ENCODE data around the gene KCNK5.
A peak's percentile ranks its signal among the peaks of the same experiment; 100 is the strongest.

KCNK5 gene

GRCh38 chr6:39263303-39264037, 34.2 kb upstream of the KCNK5 start:
- peak overlapping the region; percentile 30 for H3K9ac ChIP-seq (ENCODE audit: low read depth, low read length)
- 75% methylated on average over 2 of the region's 5 CpGs for WGBS
- peak overlapping the region; percentile 24 for H3K4me3 ChIP-seq (ENCODE audit: low read length)

DNA sequence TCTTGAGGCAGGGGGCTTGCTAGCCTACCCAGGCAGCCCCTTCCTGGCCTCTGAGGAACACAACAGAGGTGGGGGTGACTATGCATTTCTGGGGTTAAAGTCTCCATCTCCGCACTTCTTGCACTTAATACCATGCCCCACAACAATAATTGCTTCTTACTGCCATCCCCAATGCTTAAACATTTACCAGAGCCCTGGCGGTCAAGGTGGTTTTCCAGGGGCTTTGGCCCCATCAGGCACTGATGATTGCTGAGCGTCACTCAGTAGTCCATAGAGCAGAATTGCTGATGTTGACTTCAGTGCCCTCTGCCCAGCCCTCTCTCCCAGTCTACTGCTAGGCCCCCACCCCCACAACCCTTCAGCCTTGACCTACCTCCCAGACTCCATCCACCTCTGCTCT, 32.5 kb upstream of the KCNK5 start:
- no peaks in the 10 kb centered on the region for H3K27me3 ChIP-seq (ENCODE audit: insufficient read depth, low read length)
- H3K4me3 ChIP-seq (ENCODE audit: low read length): no peak overlapping the region
- 96% methylated on average over 3 of the region's 3 CpGs for WGBS
- peaks cover 15% of the 10 kb centered on the region for H3K4me1 ChIP-seq (ENCODE audit: insufficient read depth, low read length)
- H3K36me3 ChIP-seq (ENCODE audit: insufficient read depth, low read length): no peaks in the 10 kb centered on the region
- no peak overlapping the region for H3K9ac ChIP-seq (ENCODE audit: low read depth, low read length)
- 0 out of 2 replicates have a peak, but pooled peaks cover 2% of the 10 kb centered on the region for H3K9me3 ChIP-seq (ENCODE audit: insufficient read depth, low read depth, low read length)
- H3K27ac ChIP-seq (ENCODE audit: low read depth, low read length): no peak overlapping the region

More at GRCh38 chr6:39263303-39264037, 34.2 kb upstream of the KCNK5 start:
- Histone ChIP-seq H3K36me3 (ENCODE audit: insufficient read depth, low read length) (no peaks in the 10 kb centered on the region), H3K4me1 (ENCODE audit: insufficient read depth, low read length) (peaks cover 15% of the 10 kb centered on the region), H3K27ac (ENCODE audit: low read depth, low read length) (peak overlapping the region; percentile 85), H3K27me3 (ENCODE audit: insufficient read depth, low read length) (no peaks in the 10 kb centered on the region), H3K9me3 (ENCODE audit: insufficient read depth, low read depth, low read length) (0 out of 2 replicates have a peak, but pooled peaks cover 2% of the 10 kb centered on the region)

DNA sequence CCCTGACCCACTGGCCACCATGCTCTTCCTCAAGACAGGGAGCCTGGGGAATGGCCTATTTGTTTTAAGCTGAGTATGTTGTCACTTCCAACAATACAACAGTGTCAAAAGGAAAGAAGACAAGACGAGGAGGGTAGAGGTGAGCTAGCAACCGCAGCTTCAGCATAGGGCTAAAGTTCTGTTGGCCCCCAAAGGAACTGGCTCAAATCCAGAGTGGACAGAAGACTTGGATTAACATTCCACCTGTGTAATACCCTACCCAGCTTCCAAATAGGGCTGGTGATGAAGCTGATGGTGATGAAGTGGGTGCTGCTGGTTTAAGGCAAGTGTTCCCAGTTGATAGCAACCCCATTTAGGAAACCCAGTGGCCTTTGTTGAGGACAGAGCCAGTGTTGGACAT, 31.7 kb upstream of the KCNK5 start:
- no peaks in the 10 kb centered on the region for H3K36me3 ChIP-seq (ENCODE audit: insufficient read depth, low read length)
- H3K27ac ChIP-seq (ENCODE audit: low read depth, low read length): no peak overlapping the region
- H3K4me3 ChIP-seq (ENCODE audit: low read length): no peak overlapping the region
- 94% methylated on average over 2 of the region's 2 CpGs for WGBS
- H3K4me1 ChIP-seq (ENCODE audit: insufficient read depth, low read length): peaks cover 18% of the 10 kb centered on the region
- H3K27me3 ChIP-seq (ENCODE audit: insufficient read depth, low read length): no peaks in the 10 kb centered on the region
- H3K9ac ChIP-seq (ENCODE audit: low read depth, low read length): no peak overlapping the region
- 0 out of 2 replicates have a peak, but pooled peaks cover 2% of the 10 kb centered on the region for H3K9me3 ChIP-seq (ENCODE audit: insufficient read depth, low read depth, low read length)

DNA sequence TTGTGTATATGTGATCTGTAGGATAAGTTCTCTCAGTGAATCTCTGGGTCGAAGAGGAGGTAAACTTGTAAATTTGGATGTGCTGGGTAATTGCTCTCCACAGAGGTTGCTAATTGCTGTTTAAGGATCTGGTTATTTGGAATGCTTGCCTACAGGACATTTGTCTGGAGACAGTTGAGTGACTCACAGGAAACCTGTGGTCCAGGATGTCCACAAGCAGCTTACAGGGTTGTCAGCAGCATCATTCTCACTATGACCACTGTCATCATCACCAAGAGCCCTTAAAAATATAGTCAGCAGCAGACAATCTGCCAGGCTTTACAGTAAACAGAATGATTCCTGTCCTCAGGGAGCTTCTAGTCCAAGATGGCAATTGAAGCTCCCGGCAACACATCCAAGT, 31.2 kb upstream of the KCNK5 start:
- no peaks in the 10 kb centered on the region for H3K36me3 ChIP-seq (ENCODE audit: insufficient read depth, low read length)
- H3K27me3 ChIP-seq (ENCODE audit: insufficient read depth, low read length): no peaks in the 10 kb centered on the region
- H3K9me3 ChIP-seq (ENCODE audit: insufficient read depth, low read depth, low read length): 0 out of 2 replicates have a peak, but pooled peaks cover 2% of the 10 kb centered on the region
- H3K27ac ChIP-seq (ENCODE audit: low read depth, low read length): no peak overlapping the region
- WGBS: 90% methylated on average over 2 of the region's 2 CpGs
- peaks cover 18% of the 10 kb centered on the region for H3K4me1 ChIP-seq (ENCODE audit: insufficient read depth, low read length)
- H3K4me3 ChIP-seq (ENCODE audit: low read length): no peak overlapping the region
- no peak overlapping the region for H3K9ac ChIP-seq (ENCODE audit: low read depth, low read length)

DNA sequence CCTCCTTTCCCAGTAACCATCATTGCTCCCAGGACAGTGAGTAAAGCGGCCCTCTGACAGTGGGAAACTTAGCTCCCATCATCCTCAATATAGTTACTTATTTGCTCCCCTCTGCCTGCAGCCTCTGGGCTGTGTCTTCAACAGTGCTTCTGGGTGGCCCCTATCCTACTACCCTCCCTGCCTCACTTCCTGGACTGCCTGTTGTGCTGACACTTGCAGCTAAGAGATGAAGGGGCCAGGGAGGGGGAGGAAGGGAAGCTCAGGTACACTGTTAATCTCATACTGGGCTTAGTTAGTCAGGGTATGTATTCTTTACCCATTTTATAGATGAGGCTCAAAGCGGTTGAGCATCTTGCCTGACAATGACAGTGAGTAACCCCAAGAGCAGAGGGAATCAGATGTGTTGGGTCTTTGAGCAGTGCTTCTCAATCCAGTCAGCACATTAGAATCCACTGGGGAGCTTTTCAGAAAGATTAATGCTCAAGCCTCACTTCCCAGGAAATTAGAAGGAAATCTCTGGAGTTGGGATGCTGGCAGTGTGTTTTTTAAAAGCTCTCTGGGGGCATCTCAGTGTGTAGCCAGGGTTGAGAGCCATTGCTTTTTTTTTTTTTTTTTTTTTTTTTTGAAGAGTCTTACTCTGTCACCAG, 27.1 kb upstream of the KCNK5 start:
- peaks cover 2% of the 10 kb centered on the region; the same call in 1 of the 2 replicates for H3K27me3 ChIP-seq (ENCODE audit: insufficient read depth, low read length)
- H3K36me3 ChIP-seq (ENCODE audit: insufficient read depth, low read length): no peaks in the 10 kb centered on the region
- peaks cover 7% of the 10 kb centered on the region; the same call in 1 of the 2 replicates for H3K9me3 ChIP-seq (ENCODE audit: insufficient read depth, low read depth, low read length)
- WGBS: 73% methylated on average over 2 of the region's 2 CpGs
- peaks cover 3% of the 10 kb centered on the region; the same call in 1 of the 2 replicates for H3K4me1 ChIP-seq (ENCODE audit: insufficient read depth, low read length)
- H3K27ac ChIP-seq (ENCODE audit: low read depth, low read length): no peak overlapping the region; the same call in 1 of the 2 replicates
- H3K9ac ChIP-seq (ENCODE audit: low read depth, low read length): no peak overlapping the region
- no peak overlapping the region for H3K4me3 ChIP-seq (ENCODE audit: low read length)

DNA sequence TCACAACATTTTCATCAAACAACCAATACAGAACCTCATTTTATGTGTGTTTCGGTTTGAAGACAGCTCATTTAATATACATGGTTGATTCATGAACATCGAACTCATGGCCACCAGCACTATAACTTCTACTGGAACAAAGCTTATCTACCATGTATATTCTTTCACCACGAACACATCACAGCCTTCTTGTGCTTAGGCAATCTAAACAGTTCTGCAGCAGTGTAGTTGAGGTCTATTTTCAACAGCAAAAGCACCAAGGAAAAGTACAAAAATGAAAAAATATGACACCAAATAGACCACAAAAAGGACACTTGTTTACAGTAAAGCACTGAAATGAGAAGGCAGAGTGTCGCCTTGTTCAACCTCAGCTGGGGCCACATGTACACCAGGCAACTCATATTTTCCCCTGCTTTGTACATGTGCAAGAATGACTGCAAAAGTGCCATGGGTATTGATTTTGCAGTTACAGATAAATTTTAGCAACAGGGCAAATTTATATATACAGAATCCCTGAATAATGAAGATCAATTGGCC, 25.8 kb upstream of the KCNK5 start:
- Histone ChIP-seq H3K27ac (ENCODE audit: low read depth, low read length) (no peak overlapping the region), H3K9ac (ENCODE audit: low read depth, low read length) (no peak overlapping the region), H3K4me1 (ENCODE audit: insufficient read depth, low read length) (peaks cover 3% of the 10 kb centered on the region; the same call in 1 of the 2 replicates), H3K4me3 (ENCODE audit: low read length) (no peak overlapping the region), H3K27me3 (ENCODE audit: insufficient read depth, low read length) (peaks cover 2% of the 10 kb centered on the region; the same call in 1 of the 2 replicates), H3K36me3 (ENCODE audit: insufficient read depth, low read length) (no peaks in the 10 kb centered on the region), H3K9me3 (ENCODE audit: insufficient read depth, low read depth, low read length) (peaks cover 5% of the 10 kb centered on the region; the same call in 1 of the 2 replicates)
- WGBS: 97% methylated on average over 4 of the region's 4 CpGs

GRCh38 chr6:39251406-39251805, 22.1 kb upstream of the KCNK5 start:
- 73% methylated on average over 8 of the region's 8 CpGs for WGBS

GRCh38 chr6:39250507-39250906, 21.2 kb upstream of the KCNK5 start:
- H3K9ac ChIP-seq (ENCODE audit: low read depth, low read length): no peak overlapping the region
- H3K27ac ChIP-seq (ENCODE audit: low read depth, low read length): no peak overlapping the region
- no peaks in the 10 kb centered on the region for H3K36me3 ChIP-seq (ENCODE audit: insufficient read depth, low read length)
- H3K4me3 ChIP-seq (ENCODE audit: low read length): no peak overlapping the region
- H3K4me1 ChIP-seq (ENCODE audit: insufficient read depth, low read length): no peaks in the 10 kb centered on the region
- H3K9me3 ChIP-seq (ENCODE audit: insufficient read depth, low read depth, low read length): peaks cover 5% of the 10 kb centered on the region; the same call in 1 of the 2 replicates
- peaks cover 2% of the 10 kb centered on the region; the same call in 1 of the 2 replicates for H3K27me3 ChIP-seq (ENCODE audit: insufficient read depth, low read length)

More at GRCh38 chr6:39251406-39251805, 22.1 kb upstream of the KCNK5 start:
- H3K9me3 ChIP-seq (ENCODE audit: insufficient read depth, low read depth, low read length): peaks cover 5% of the 10 kb centered on the region; the same call in 1 of the 2 replicates
- H3K4me1 ChIP-seq (ENCODE audit: insufficient read depth, low read length): peaks cover under 1% of the 10 kb centered on the region; the same call in 1 of the 2 replicates
- H3K9ac ChIP-seq (ENCODE audit: low read depth, low read length): no peak overlapping the region
- H3K27ac ChIP-seq (ENCODE audit: low read depth, low read length): no peak overlapping the region
- no peak overlapping the region for H3K4me3 ChIP-seq (ENCODE audit: low read length)
- H3K27me3 ChIP-seq (ENCODE audit: insufficient read depth, low read length): peaks cover 2% of the 10 kb centered on the region; the same call in 1 of the 2 replicates
- no peaks in the 10 kb centered on the region for H3K36me3 ChIP-seq (ENCODE audit: insufficient read depth, low read length)

DNA sequence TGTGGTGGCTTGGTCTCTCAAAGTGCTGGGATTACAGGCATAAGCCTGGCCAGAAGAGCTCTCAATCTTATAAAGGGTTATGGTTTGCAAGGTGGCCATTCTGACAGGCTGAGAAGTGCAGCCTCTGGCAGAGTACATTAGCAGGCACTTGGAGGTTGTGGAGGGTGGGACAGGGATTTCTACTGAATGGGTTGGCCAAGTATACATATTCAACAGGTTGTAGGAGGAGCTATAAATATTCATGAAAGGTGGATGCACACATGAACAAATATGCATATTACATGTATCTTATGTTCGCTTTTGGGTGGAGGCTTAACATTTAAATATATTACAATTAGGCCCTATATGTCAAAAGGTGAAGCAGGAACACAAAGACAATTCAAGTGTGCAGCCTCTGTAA, 20.0 kb upstream of the KCNK5 start:
- Histone ChIP-seq H3K27me3 (ENCODE audit: insufficient read depth, low read length) (peaks cover 2% of the 10 kb centered on the region; the same call in 1 of the 2 replicates), H3K4me3 (ENCODE audit: low read length) (no peak overlapping the region), H3K9me3 (ENCODE audit: insufficient read depth, low read depth, low read length) (no peaks in the 10 kb centered on the region), H3K36me3 (ENCODE audit: insufficient read depth, low read length) (no peaks in the 10 kb centered on the region), H3K4me1 (ENCODE audit: insufficient read depth, low read length) (no peaks in the 10 kb centered on the region), H3K27ac (ENCODE audit: low read depth, low read length) (no peak overlapping the region), H3K9ac (ENCODE audit: low read depth, low read length) (no peak overlapping the region)
- WGBS: 100% methylated on average over 1 of the region's 1 CpG

DNA sequence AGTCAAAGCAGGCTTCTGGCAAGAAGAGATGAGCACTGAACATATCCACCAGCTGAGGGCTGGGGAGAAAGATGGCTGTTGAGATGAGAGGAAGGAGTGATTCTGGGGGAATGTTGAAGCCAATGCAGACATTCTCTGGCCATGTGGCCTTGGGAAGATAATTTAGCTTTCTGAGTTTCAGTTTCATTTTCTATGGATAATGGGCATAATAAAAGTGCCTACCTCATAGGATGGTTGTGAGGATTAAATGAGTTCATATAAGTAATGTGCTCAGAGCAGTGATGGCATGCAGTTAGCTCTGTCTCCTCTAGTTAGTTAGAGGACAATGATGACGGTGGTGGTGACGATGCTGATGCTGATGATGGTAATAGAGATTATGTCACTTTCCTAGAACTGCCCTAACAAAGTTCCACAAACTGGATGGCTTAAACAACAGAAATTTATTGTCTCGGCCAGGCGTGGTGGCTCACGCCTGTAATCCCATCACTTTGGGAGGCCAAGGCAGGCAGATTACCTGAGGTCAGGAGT, 18.5 kb upstream of the KCNK5 start:
- peaks cover 2% of the 10 kb centered on the region; the same call in 1 of the 2 replicates for H3K27me3 ChIP-seq (ENCODE audit: insufficient read depth, low read length)
- WGBS: 93% methylated on average over 5 of the region's 5 CpGs
- no peak overlapping the region for H3K4me3 ChIP-seq (ENCODE audit: low read length)

DNA sequence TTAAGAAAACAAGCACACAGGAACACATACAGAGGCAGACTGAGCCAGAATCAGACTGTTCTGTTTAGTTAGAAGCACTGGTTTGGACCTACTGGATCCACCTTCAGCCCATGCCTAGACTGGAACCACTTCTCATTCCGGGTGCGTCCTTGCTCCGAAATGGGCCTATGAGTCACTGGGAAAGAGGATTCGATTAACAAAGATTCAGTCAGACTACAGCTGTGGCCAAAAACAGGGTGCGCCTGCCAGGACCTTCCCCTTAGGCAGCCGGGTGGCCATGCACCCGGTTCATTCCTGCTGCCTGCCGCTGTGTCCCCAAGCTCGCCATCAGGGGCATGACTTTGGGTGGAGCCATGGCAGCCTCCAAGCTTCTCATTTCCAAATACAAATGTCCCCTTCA, 14.5 kb upstream of the KCNK5 start:
- Histone ChIP-seq H3K4me3 (ENCODE audit: low read length) (no peak overlapping the region), H3K4me1 (ENCODE audit: insufficient read depth, low read length) (peaks cover 7% of the 10 kb centered on the region), H3K27me3 (ENCODE audit: insufficient read depth, low read length) (no peaks in the 10 kb centered on the region), H3K9ac (ENCODE audit: low read depth, low read length) (no peak overlapping the region), H3K9me3 (ENCODE audit: insufficient read depth, low read depth, low read length) (no peaks in the 10 kb centered on the region), H3K27ac (ENCODE audit: low read depth, low read length) (no peak overlapping the region), H3K36me3 (ENCODE audit: insufficient read depth, low read length) (no peaks in the 10 kb centered on the region)
- 92% methylated on average over 9 of the region's 9 CpGs for WGBS

More for the DNA sequence above, 18.5 kb upstream of the KCNK5 start:
- Histone ChIP-seq H3K27ac (ENCODE audit: low read depth, low read length) (no peak overlapping the region), H3K9ac (ENCODE audit: low read depth, low read length) (no peak overlapping the region), H3K9me3 (ENCODE audit: insufficient read depth, low read depth, low read length) (no peaks in the 10 kb centered on the region), H3K36me3 (ENCODE audit: insufficient read depth, low read length) (no peaks in the 10 kb centered on the region), H3K4me1 (ENCODE audit: insufficient read depth, low read length) (no peaks in the 10 kb centered on the region)

All from HUES64 (cell line).